HepG2 (cell line): ENCODE measurements around the gene THOC6.

Experiments used
- BRD4 ChIP-seq: sonication (generic); formaldehyde crosslinking; IDR thresholded peaks from 2 replicates; pipeline ENCODE4 v1.4.0; 2020; ENCODE audit warnings: missing genetic modification reagents
- CTCF ChIP-seq: sonication (generic); formaldehyde crosslinking; IDR thresholded peaks from 2 replicates; pipeline ENCODE4 v1.5.0; 2020; ENCODE audit warnings: mild to moderate bottlenecking, missing genetic modification reagents, moderate library complexity
- EED ChIP-seq: sonication (generic); formaldehyde crosslinking; IDR thresholded peaks from 2 replicates; pipeline ENCODE4 v1.5.0; 2020; ENCODE audit warnings: mild to moderate bottlenecking, missing genetic modification reagents
- GLI4 ChIP-seq: sonication (generic); formaldehyde crosslinking; IDR thresholded peaks from 2 replicates; pipeline ENCODE4 v1.5.1; 2020; ENCODE audit warnings: missing genetic modification reagents, mild to moderate bottlenecking, moderate library complexity, borderline replicate concordance
- HCFC1 ChIP-seq: fragments of 150-350 bp; IDR thresholded peaks from 2 replicates; pipeline ENCODE4 v1.6.1; 2014; ENCODE audit warnings: low read depth, low read length
- NFRKB ChIP-seq: fragments of 450-650 bp; IDR thresholded peaks from 2 replicates; pipeline ENCODE4 v1.6.1; 2017
- REST ChIP-seq, 2 experiments: IDR thresholded peaks; 2 replicates each; pipeline ENCODE4 v1.6.1; 2011 to 2012; ENCODE audit warnings: low read length in 2 of 2, borderline replicate concordance in 1 of 2, low read depth in 1 of 2, mild to moderate bottlenecking in 1 of 2, moderate library complexity in 1 of 2
- SALL2 ChIP-seq: sonication (generic); formaldehyde crosslinking; IDR thresholded peaks from 2 replicates; pipeline ENCODE4 v1.8.1; 2023; ENCODE audit warnings: mild to moderate bottlenecking, missing genetic modification reagents, inconsistent platforms
- SIX1 ChIP-seq: sonication (generic); formaldehyde crosslinking; IDR thresholded peaks from 2 replicates; pipeline ENCODE4 v1.4.0; 2020; ENCODE audit warnings: missing genetic modification reagents, borderline replicate concordance
- SMAD9 ChIP-seq: sonication (generic); formaldehyde crosslinking; IDR thresholded peaks from 2 replicates; pipeline ENCODE4 v1.5.1; 2020; ENCODE audit warnings: mild to moderate bottlenecking, missing genetic modification reagents
- ZKSCAN8 ChIP-seq: IDR thresholded peaks from 2 replicates; pipeline ENCODE4 v1.6.1; 2016; ENCODE audit warnings: borderline replicate concordance, missing genetic modification reagents, missing compliant biosample characterization
- ZNF337 ChIP-seq: sonication (generic); formaldehyde crosslinking; IDR thresholded peaks from 2 replicates; pipeline ENCODE4 v1.5.1; 2020; ENCODE audit warnings: missing genetic modification reagents, low read depth, mild to moderate bottlenecking, borderline replicate concordance
- ZNF660 ChIP-seq: sonication (generic); formaldehyde crosslinking; IDR thresholded peaks from 2 replicates; pipeline ENCODE4 v1.5.1; 2020; ENCODE audit warnings: mild to moderate bottlenecking, low read depth, missing genetic modification reagents, borderline replicate concordance
- ZNF839 ChIP-seq: sonication (generic); formaldehyde crosslinking; IDR thresholded peaks from 2 replicates; pipeline ENCODE4 v1.4.0; 2020; ENCODE audit warnings: missing genetic modification reagents, mild to moderate bottlenecking, borderline replicate concordance

- TF ChIP-seq SIX1 (no peak), EED (CRISPR knock-in tag) (no peak), ZNF337 (CRISPR knock-in tag) (no peak), CTCF (CRISPR knock-in tag) (no peak), GLI4 (CRISPR knock-in tag) (no peak), ZNF839 (CRISPR knock-in tag) (no peak), ZKSCAN8 (no peak), REST (IDR thresholded peaks at IDR 0.05; ENCODE audit: borderline replicate concordance in 1 of 2, low read depth in 1 of 2, low read length in 2 of 2) (no peak), ZNF660 (CRISPR knock-in tag) (no peak), SALL2 (no peak), NFRKB (no peak), BRD4 (no peak), SMAD9 (no peak), HCFC1 (no peak)
Measured at GRCh38 chr16:3076577-3076976, 52.7 kb downstream of the THOC6 start.
